HG03342 (cell line): ENCODE results near the gene UTS2.

Source experiments
- ATAC-seq: cut with Tn5 transposase; IDR thresholded peaks from one replicate; pipeline ENCODE4 v1.9.1; 2021; ENCODE audit warnings: mild to moderate bottlenecking, moderate library complexity; ENCODE audit not compliant: unreplicated experiment

Gene UTS2

GRCh38 chr1:7863756-7864328, 11.0 kb upstream of the UTS2 start:
- ATAC-seq = no peak

DNA sequence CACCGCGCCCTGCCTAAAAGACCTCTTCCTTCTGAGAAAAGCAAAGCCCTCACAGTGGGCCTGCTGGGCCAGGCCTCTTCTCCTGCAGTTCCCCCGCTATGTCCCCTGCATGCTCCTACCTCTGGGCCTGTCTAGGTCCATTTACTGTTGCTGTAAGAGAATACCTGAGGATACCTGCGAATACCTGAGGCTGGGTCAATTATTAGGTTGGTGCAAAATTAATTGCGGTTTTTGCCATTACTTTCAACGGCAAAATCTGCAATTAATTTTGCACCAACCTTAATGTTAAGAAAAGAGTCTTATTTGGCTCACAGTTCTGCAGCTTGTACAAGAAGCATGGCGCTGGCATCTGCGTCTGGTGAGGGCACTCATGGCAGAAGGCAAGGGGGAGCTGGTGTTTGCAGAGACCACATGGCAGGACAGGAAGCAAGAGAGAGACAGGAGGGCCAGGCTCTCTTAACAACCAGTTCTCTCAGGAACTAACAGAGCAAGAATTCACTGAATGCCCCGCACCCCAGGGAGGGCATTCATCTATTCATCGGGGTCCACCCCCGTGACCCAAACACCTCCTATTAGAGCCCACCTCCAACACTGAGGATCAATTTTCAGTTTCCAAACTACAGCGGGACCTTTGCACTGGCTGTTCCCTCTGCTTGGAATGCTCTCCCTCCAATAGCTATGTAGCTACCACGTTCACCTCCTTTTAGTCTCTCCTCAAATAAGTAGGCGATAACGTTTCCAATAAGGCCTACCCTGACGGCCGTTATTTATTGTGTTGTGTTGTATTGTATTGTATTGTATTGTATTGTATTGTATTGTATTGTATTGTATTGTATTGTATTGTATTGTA, 9.6 kb upstream of the UTS2 start:
- ATAC-seq = no peak

- no peak for ATAC-seq
Observed at GRCh38 chr1:7861452-7861851, 8.6 kb upstream of the UTS2 start.

GRCh38 chr1:7860130-7860529, 7.3 kb upstream of the UTS2 start:
- no peak for ATAC-seq

DNA sequence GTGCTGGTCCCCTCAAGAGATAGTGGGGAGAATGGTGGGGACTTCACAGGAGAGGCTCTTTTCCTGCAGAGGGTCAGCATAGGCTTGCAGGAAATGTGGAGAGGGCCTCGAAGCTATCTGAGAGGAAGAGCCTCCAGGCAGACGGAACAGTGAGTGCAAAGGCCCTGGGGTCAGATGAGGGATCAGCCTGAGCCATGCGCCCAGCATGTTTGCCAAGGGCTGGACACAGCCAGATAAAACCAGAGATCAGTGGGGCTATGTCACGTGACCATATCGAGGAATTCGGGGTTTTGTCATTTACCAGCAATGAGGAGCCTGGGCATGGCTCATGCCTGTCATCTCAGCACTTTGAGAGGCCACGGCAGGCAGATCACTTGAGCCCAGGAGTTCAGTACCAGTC, 6.5 kb upstream of the UTS2 start:
- no peak for ATAC-seq

DNA sequence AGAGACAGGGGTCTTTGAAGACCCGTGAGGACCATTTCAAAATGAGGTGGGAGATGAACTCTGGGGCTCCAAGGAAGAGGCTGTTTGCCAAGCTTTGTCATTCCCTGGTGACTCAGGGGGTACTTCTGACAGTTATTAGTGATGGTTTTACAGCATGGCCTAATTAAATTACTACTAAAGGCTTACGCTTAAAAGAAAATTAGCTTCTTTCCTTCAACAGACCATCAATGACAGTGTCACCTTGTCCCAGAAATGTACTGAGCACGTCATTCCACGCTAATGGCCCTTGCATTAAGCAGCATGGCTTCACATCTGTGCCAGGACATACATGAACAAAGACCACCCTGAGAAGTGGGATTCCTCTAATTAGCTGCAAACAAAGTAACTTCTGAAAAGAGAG, 5.1 kb upstream of the UTS2 start:
- no peak for ATAC-seq

DNA sequence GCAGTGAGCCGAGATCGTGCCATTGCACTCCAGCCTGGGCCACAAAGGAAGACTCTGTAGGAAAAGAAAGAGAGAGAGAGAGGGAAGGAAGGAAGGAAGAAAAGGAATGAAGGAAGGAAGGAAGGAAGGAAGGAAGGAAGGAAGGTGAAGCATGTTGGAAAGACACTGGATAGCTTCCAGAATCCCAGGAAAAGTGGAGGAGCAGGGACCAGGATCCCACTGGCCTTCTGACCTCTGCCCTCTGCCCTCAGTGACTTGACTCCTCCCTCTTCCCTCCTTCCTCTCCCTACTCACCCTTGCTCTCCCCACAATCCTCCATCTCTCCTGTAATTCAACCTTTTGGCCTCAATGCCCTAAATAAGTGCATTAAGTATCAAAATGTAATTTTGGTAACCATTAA, 4.1 kb upstream of the UTS2 start:
- no peak for ATAC-seq

DNA sequence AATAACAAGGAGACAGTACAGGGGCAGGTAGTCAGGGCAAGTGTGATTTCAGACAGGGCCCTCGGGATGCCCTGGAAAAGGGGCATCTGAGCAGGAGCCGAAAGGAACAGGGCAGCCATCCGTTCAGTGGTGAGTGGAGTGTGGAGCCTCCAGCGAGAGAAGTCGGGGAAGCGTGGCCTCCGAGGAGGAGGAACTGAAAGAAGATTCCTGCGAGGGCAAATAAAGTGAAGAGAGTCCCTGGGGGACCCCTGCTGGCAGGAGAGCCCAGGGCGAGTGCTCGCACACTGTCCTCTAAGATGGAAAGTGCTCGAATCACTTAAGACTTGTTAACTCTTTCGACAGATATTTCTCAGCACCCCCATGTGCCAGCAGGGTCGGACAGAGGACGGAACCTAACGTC, 3.5 kb upstream of the UTS2 start:
- no peak for ATAC-seq

DNA sequence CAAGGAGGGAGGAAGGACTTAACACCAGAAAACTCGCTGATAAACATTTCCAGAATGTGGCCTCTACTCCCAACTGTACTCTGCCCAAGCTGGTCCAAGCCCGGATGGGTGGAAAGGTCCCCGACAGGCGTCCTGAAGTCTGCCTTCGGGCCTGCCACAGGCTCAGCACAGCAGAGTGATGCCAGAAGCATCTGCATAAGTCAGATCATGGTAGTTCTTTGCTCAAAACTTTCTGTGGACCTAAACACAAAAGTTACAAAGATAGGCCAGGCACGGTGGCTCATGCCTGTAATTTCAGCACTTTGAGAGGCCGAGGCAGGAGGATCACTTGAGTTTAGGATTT, 790 bp upstream of the UTS2 start:
- ATAC-seq = no peak

- no peak for ATAC-seq
Observed at GRCh38 chr1:7850786-7851185, 2.1 kb downstream of the UTS2 start.

DNA sequence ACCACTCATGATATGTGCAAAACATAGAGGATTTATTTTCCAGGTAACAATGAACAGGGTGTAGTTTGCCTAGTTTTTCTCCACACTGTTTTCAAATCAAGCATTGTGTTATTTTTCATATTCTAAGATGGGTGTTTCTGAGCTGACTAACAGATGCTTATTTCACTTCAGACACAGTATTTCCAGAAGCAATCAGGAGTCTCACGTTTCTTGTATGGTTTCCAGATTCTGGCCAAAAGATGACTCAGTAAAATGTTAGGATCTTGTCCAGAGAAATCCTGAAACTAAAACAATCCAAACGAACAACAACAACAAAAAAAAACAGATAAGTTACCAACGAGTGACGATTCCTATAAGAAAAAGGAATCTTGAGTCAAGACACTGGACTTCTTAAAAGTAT, 5.3 kb downstream of the UTS2 start:
- ATAC-seq = no peak

DNA sequence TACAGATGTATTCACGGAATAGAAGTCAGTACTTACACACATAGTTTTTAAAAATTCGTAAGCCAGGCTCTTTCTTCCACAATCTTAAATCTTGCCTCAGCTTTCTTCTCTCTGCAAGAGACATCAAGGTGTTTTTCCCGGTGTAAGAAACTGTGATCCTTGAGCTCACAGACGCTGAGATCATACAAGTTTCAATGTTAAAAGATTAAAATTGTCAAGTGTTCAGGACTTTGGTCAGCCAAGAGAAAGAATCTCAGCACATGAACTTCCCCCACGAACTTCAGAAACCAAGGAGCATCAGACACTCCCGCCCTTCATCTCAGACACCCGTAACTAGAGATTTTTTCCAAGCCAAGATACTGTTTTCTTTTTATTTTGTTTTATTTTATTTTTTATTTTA, 6.2 kb downstream of the UTS2 start:
- no peak for ATAC-seq

DNA sequence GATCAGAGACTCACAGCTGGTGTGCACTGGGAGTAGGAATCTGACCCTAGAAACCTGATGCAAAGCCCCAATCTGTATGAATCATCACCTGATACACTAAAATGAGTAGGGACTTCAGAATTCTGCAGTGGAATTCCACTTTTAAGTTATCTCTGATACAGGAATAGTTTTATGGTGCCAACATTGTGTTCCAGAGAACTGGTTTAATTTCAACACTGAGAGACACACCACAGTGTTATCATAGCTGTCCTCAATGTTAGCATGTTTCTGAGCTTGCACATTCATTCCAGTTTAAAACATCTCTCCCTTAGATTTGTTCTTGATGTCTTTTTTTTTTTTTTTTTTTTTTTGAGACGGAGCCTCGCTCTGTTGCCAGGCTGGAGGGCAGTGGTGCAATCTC, 7.1 kb downstream of the UTS2 start:
- ATAC-seq = no peak

DNA sequence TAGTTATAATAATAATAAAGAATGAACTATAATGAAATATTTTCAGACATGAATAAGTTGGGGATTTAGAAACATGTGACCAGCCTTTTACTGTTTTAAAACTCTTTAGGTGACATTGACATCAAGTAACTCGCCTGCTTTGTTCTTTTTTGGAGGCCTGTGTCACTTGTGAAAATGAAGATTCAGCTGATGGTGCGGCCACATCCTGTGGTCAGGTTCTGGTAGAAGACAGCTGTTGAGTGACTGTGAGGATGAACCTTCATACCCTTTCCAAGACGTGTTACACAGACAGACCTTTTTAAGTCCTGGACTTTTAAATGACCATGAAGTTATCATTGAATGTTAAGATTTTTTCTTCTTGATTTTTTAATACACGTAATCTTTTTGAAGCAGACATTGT, 10.3 kb downstream of the UTS2 start:
- ATAC-seq = no peak

GRCh38 chr1:7839526-7839925, 13.3 kb downstream of the UTS2 start:
- no peak for ATAC-seq

DNA sequence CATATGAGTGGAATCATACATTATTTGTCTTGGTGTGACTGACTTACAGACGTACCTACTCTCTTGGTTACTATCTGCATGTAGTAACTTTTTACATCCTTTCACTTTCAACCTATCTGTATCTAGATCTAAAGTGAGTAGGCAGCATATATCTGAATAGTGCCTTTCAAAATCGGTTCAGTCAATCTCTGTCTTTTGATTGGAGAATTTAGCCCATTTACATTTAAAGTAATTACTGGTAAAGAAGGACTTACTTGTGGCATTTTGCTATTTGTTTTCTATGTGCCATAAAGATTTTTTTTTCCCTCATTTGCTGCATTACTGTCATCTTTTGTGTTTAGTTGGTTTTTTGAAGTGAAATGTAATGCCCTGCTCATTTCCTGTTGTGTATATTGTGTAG, 14.2 kb downstream of the UTS2 start:
- no peak for ATAC-seq

DNA sequence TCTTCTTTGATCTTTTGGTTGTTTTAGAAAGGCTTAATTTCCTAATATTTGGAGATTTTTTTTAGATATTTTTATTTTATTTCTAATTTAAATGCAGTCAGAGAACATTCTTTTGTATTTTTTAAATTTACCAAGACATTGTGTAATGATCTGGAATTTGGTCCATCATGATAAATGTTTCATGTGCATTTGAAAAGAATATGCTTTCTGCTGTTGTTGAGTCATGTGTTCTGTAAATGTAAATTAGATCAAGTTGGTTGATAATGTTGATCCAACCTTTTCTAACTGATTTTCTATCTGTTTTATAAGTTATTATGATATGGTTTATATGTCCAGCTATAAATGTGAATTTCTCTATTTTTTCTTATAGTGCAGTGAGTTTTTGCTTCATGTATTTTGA, 19.8 kb downstream of the UTS2 start:
- no peak for ATAC-seq

- no peak for ATAC-seq
Observed at GRCh38 chr1:7831458-7831857, 21.4 kb downstream of the UTS2 start.

- ATAC-seq = no peak
Observed at GRCh38 chr1:7827126-7827955, 25.5 kb downstream of the UTS2 start.

DNA sequence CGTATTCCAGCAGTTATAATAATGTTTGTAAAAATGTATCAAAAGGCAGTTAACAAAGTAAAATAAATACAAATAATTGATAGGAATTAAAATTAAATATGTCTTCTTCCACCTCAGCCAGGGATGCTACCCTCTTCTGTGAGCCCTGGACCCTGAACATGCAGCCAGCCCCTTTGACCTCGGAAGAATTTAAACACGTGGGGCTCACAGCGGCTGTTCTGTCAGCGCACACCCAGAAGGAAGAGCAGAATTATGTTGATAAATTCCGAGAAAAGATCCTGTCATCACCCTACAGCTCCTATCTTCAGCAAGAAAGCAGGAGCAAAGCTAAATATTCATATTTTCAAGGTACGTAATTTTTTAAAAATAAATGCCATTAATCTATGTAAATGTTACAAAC, 26.5 kb downstream of the UTS2 start:
- no peak for ATAC-seq

DNA sequence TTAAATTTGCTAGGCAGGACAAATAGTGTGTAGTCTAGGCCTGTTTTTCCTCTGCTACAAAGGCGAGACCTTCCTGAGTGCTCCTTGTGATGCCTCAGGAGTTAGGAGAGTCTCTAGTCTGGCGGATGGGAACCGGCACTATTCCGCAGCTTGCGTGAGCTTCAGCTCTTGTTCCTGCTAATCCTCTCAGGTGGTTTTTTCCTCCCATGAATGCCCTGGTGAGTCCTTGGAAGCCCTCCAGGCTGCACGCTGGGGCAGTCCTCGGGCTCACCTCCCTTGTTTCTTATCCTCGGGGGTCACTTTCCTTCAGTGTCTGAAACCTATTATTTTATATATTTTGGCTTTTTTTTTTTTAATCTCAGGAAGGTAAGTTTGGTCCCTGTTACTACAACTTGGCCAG, 28.2 kb downstream of the UTS2 start:
- no peak for ATAC-seq

DNA sequence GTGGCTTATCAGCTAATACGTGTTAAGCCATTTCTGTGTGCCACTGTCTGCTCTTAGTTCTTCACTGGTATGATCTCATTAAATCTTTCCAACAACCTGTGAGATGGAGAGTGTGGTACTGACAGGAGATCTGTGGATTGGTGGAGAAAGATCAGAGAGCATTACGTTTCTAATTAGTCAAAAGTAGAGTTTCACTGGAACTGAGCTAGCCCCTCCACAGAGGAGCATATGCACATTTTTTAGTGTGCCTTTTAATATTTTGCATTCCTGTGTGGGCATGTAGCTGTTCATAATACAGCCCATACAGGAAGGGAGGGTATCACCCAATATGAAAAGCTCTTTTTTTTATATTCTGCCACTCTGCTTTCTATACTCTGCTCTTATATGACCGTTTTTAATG, 31.6 kb downstream of the UTS2 start:
- no peak for ATAC-seq
